Bronchial epithelial cell (primary cell): Measurements from ENCODE around the gene FBLN2. TPM values are rescaled to one million over a fixed set of nuclear protein-coding genes. Genes with fewer than 3 reads are reported as not detected.
"Not testable (repeated sequence)": the region's sequence is repeated elsewhere in the genome, so short reads cannot be mapped to it uniquely, and the experiment has no call there.

ENCODE experiments used
- DNase-seq: peaks from one replicate; pipeline ENCODE4 v3.0.0-alpha.2; 2010; ENCODE audit warnings: low read depth
- FAIRE-seq: peaks from 2 replicates; lab custom pipeline; 2011; peaks lifted over from hg19 to GRCh38; lab: Jason Lieb, UNC
- H3K27me3 ChIP-seq: 2 replicates; pipeline ENCODE4 v1.5.1; 2011; ENCODE audit warnings: low read length; ENCODE audit not compliant: control insufficient read depth, insufficient read depth
- H3K36me3 ChIP-seq: 2 replicates; pipeline ENCODE4 v1.5.1; 2011; ENCODE audit warnings: low read length; ENCODE audit not compliant: control insufficient read depth, insufficient read depth
- H3K4me3 ChIP-seq: 2 replicates; pipeline ENCODE4 v1.5.1; 2011; ENCODE audit warnings: mild to moderate bottlenecking, low read depth, low read length, control low read depth
- CTCF ChIP-seq: IDR thresholded peaks from 2 replicates; pipeline ENCODE4 v1.5.1; 2011; ENCODE audit warnings: mild to moderate bottlenecking, moderate library complexity, low read length, control low read depth, inconsistent platforms; ENCODE audit not compliant: insufficient read depth, severe bottlenecking
- total RNA-seq: library from RNA; depleted of rRNA; stranded (reverse); fragments of >200 nt; gene quantifications from 2 replicates; pipeline ENCODE4 v1.2.1, GENCODE V29; 2014

Gene FBLN2
- total RNA-seq, 1 donor from 2014 or later, result 4.7 TPM

GRCh38 chr3:13559764-13560525 lies 11.0 kb downstream of the FBLN2 start:
- DNase-seq (no peak), FAIRE-seq (no peak)
- TF ChIP-seq CTCF, result no peak
- Histone ChIP-seq H3K4me3 (no peak overlapping the region), H3K27me3 (peaks cover 6% of the 10 kb centered on the region), H3K36me3 (no peaks in the 10 kb centered on the region)

GRCh38 chr3:13561376-13561775 lies 12.5 kb downstream of the FBLN2 start:
- no peak for TF ChIP-seq CTCF
- H3K27me3 ChIP-seq, result peaks cover 6% of the 10 kb centered on the region
- H3K4me3 ChIP-seq, result no peak overlapping the region
- DNase-seq (no peak), FAIRE-seq (no peak)
- no peaks in the 10 kb centered on the region for H3K36me3 ChIP-seq

- Histone ChIP-seq H3K27me3 (peaks cover 6% of the 10 kb centered on the region), H3K36me3 (no peaks in the 10 kb centered on the region), H3K4me3 (no peak overlapping the region)
- TF ChIP-seq CTCF, result no peak
- FAIRE-seq (no peak), DNase-seq (no peak)
Observed at GRCh38 chr3:13561967-13562366, 13.0 kb downstream of the FBLN2 start.

- H3K27me3 ChIP-seq, H3K36me3 ChIP-seq, H3K4me3 ChIP-seq, FAIRE-seq, DNase-seq: not testable (repeated sequence)
Observed at GRCh38 chr3:13562421-13562820, 13.5 kb downstream of the FBLN2 start.

- Histone ChIP-seq H3K27me3 (peaks cover 6% of the 10 kb centered on the region), H3K36me3 (no peaks in the 10 kb centered on the region), H3K4me3 (no peak overlapping the region)
- FAIRE-seq (no peak), DNase-seq (no peak)
- TF ChIP-seq CTCF, result no peak
Observed at GRCh38 chr3:13563321-13563720, 14.4 kb downstream of the FBLN2 start.

- FAIRE-seq (no peak), DNase-seq (no peak)
- no peak for TF ChIP-seq CTCF
- Histone ChIP-seq H3K36me3 (no peaks in the 10 kb centered on the region), H3K27me3 (peaks cover 6% of the 10 kb centered on the region), H3K4me3 (no peak overlapping the region)
Observed at GRCh38 chr3:13563911-13564310, 15.0 kb downstream of the FBLN2 start.
